ENCODE data around the gene FGF19. TPM values are rescaled to one million over a fixed set of nuclear protein-coding genes. Genes with fewer than 3 reads are reported as not detected.

Gene FGF19
- total and polyA plus RNA-seq, 5 donors from 2014 or later, result not detected

GRCh38 chr11:69682681-69683326 lies 21.0 kb downstream of the FGF19 start:
- ATAC-seq (ENCODE audit: low read depth in 2 of 2) (no peak), DNase-seq (no peak)
- H3K36me3 ChIP-seq (ENCODE audit: control insufficient read depth, insufficient read depth, low read length), result no peaks in the 10 kb centered on the region
- H3K9me3 ChIP-seq (ENCODE audit: control insufficient read depth in 2 of 2, low read length in 2 of 2), result peaks cover 0 to 1% of the 10 kb centered on the region in 2 experiments
- H3K27me3 ChIP-seq (ENCODE audit: control insufficient read depth, insufficient read depth, low read length), result no peaks in the 10 kb centered on the region
- H3K4me1 ChIP-seq (ENCODE audit: control insufficient read depth, insufficient read depth, low read length, poor library complexity, severe bottlenecking), result peaks cover 4% of the 10 kb centered on the region
- Mint-ChIP-seq H3K4me3 (no peak overlapping the region), H3K4me1 (peaks cover 0 to 6% (median under 1%) of the 10 kb centered on the region in 4 donors), H3K36me3 (no peaks in the 10 kb centered on the region), H3K9me3 (peaks cover 0 to 2% (median 0%) of the 10 kb centered on the region in 7 donors), H3K27me3 (peaks cover 33% of the 10 kb centered on the region), H3K27ac (peak overlapping the region in 1 of 3 donors; percentile 11)
- no peak overlapping the region for H3K4me3 ChIP-seq (ENCODE audit: low read depth, low read length)
- H3K27ac ChIP-seq (ENCODE audit: insufficient read depth, low read length, poor library complexity, severe bottlenecking), result no peak overlapping the region

GRCh38 chr11:69682221-69682620 lies 21.6 kb downstream of the FGF19 start:
- H3K4me1 Mint-ChIP-seq, result peaks cover 0 to 6% (median under 1%) of the 10 kb centered on the region in 4 donors
- peaks cover 4% of the 10 kb centered on the region for H3K4me1 ChIP-seq (ENCODE audit: control insufficient read depth, insufficient read depth, low read length, poor library complexity, severe bottlenecking)
- no peaks in the 10 kb centered on the region for H3K36me3 Mint-ChIP-seq
- no peaks in the 10 kb centered on the region for H3K36me3 ChIP-seq (ENCODE audit: control insufficient read depth, insufficient read depth, low read length)
- ATAC-seq (ENCODE audit: low read depth in 2 of 2) (no peak), DNase-seq (no peak)
- peaks cover 27% of the 10 kb centered on the region for H3K27me3 Mint-ChIP-seq
- H3K9me3 Mint-ChIP-seq, result no peaks in the 10 kb centered on the region
- H3K27me3 ChIP-seq (ENCODE audit: control insufficient read depth, insufficient read depth, low read length), result no peaks in the 10 kb centered on the region
- no peak overlapping the region for H3K27ac Mint-ChIP-seq
- peaks cover 0 to 1% of the 10 kb centered on the region in 2 experiments for H3K9me3 ChIP-seq (ENCODE audit: control insufficient read depth in 2 of 2, low read length in 2 of 2)
- H3K27ac ChIP-seq (ENCODE audit: insufficient read depth, low read length, poor library complexity, severe bottlenecking), result no peak overlapping the region
- H3K4me3 ChIP-seq (ENCODE audit: low read depth, low read length), result no peak overlapping the region
- H3K4me3 Mint-ChIP-seq, result no peak overlapping the region

- no peak overlapping the region for H3K4me3 Mint-ChIP-seq
- Histone ChIP-seq H3K4me3 (ENCODE audit: low read depth, low read length) (no peak overlapping the region), H3K27me3 (ENCODE audit: control insufficient read depth, insufficient read depth, low read length) (no peaks in the 10 kb centered on the region), H3K4me1 (ENCODE audit: control insufficient read depth, insufficient read depth, low read length, poor library complexity, severe bottlenecking) (peaks cover 2% of the 10 kb centered on the region), H3K9me3 (ENCODE audit: control insufficient read depth in 2 of 2, low read length in 2 of 2) (peaks cover 0 to 1% of the 10 kb centered on the region in 2 experiments), H3K36me3 (ENCODE audit: control insufficient read depth, insufficient read depth, low read length) (no peaks in the 10 kb centered on the region), H3K27ac (ENCODE audit: insufficient read depth, low read length, poor library complexity, severe bottlenecking) (no peak overlapping the region)
- no peak for DNase-seq
- H3K4me1 Mint-ChIP-seq, result peaks cover 0 to 6% (median under 1%) of the 10 kb centered on the region in 4 donors
- peaks cover 21% of the 10 kb centered on the region for H3K27me3 Mint-ChIP-seq
- ATAC-seq (ENCODE audit: low read depth in 2 of 2), result no peak
- no peaks in the 10 kb centered on the region for H3K36me3 Mint-ChIP-seq
- H3K9me3 Mint-ChIP-seq, result no peaks in the 10 kb centered on the region
- peak overlapping the region in 1 of 3 donors; percentile 4 for H3K27ac Mint-ChIP-seq
Observed at GRCh38 chr11:69680688-69681087, 23.1 kb downstream of the FGF19 start.

- H3K36me3 Mint-ChIP-seq, result peaks cover 4% of the 10 kb centered on the region
- Histone ChIP-seq H3K27me3 (ENCODE audit: control insufficient read depth, insufficient read depth, low read length) (no peaks in the 10 kb centered on the region), H3K4me1 (ENCODE audit: control insufficient read depth, insufficient read depth, low read length, poor library complexity, severe bottlenecking) (peaks cover 19% of the 10 kb centered on the region), H3K27ac (ENCODE audit: insufficient read depth, low read length, poor library complexity, severe bottlenecking) (no peak overlapping the region), H3K4me3 (ENCODE audit: low read depth, low read length) (no peak overlapping the region), H3K9me3 (ENCODE audit: control insufficient read depth in 2 of 2, low read length in 2 of 2) (no peaks in the 10 kb centered on the region), H3K36me3 (ENCODE audit: control insufficient read depth, insufficient read depth, low read length) (no peaks in the 10 kb centered on the region)
- H3K4me1 Mint-ChIP-seq, result peaks cover 0 to 28% (median 10%) of the 10 kb centered on the region in 4 donors
- no peak overlapping the region for H3K27ac Mint-ChIP-seq
- H3K27me3 Mint-ChIP-seq, result peaks cover 17% of the 10 kb centered on the region
- DNase-seq, result no peak
- H3K4me3 Mint-ChIP-seq, result no peak overlapping the region
- ATAC-seq (ENCODE audit: low read depth in 2 of 2), result no peak
- H3K9me3 Mint-ChIP-seq, result no peaks in the 10 kb centered on the region
Observed at GRCh38 chr11:69677749-69678148, 26.1 kb downstream of the FGF19 start.

- H3K4me3 Mint-ChIP-seq, result peak within 1 kb of the TSS; percentile 93 to 99 (median 97)
- H3K9me3 Mint-ChIP-seq, result no peaks in the 10 kb centered on the region
- Histone ChIP-seq H3K27me3 (ENCODE audit: control insufficient read depth, insufficient read depth, low read length) (no peaks in the 10 kb centered on the region), H3K4me3 (ENCODE audit: low read depth, low read length) (peak within 1 kb of the TSS; percentile 80), H3K4me1 (ENCODE audit: control insufficient read depth, insufficient read depth, low read length, poor library complexity, severe bottlenecking) (peaks cover 25% of the 10 kb centered on the region), H3K36me3 (ENCODE audit: control insufficient read depth, insufficient read depth, low read length) (peaks cover 20% of the 10 kb centered on the region), H3K27ac (ENCODE audit: insufficient read depth, low read length, poor library complexity, severe bottlenecking) (peak within 1 kb of the TSS; percentile 74), H3K9me3 (ENCODE audit: control insufficient read depth in 2 of 2, low read length in 2 of 2) (no peaks in the 10 kb centered on the region)
- ATAC-seq (ENCODE audit: low read depth in 2 of 2) (peak; percentile 93 to 95), DNase-seq (peak; percentile 91 to 94 (median 93))
- H3K27me3 Mint-ChIP-seq, result peaks cover 17% of the 10 kb centered on the region
- H3K36me3 Mint-ChIP-seq, result peaks cover 13% of the 10 kb centered on the region
- peaks cover 0 to 47% (median 19%) of the 10 kb centered on the region in 4 donors for H3K4me1 Mint-ChIP-seq
- H3K27ac Mint-ChIP-seq, result peak within 1 kb of the TSS; percentile 83 to 95 (median 93)
Observed at GRCh38 chr11:69674886-69675714, 28.7 kb downstream of the FGF19 start, which contains the start of gene LTO1. Gene LTO1 (minus strand): TSS chr11:69675353. CDS start chr11:69675239, 114 bp downstream.

- H3K9me3 ChIP-seq (ENCODE audit: control insufficient read depth in 2 of 2, low read length in 2 of 2), result no peaks in the 10 kb centered on the region
- Mint-ChIP-seq H3K9me3 (no peaks in the 10 kb centered on the region), H3K4me3 (peak overlapping the region; percentile 93 to 99 (median 97)), H3K36me3 (peaks cover 15% of the 10 kb centered on the region), H3K4me1 (peaks cover 0 to 51% (median 20%) of the 10 kb centered on the region in 4 donors), H3K27me3 (peaks cover 17% of the 10 kb centered on the region), H3K27ac (peak overlapping the region; percentile 83 to 93 (median 92))
- H3K4me1 ChIP-seq (ENCODE audit: control insufficient read depth, insufficient read depth, low read length, poor library complexity, severe bottlenecking), result peaks cover 27% of the 10 kb centered on the region
- no peaks in the 10 kb centered on the region for H3K27me3 ChIP-seq (ENCODE audit: control insufficient read depth, insufficient read depth, low read length)
- H3K36me3 ChIP-seq (ENCODE audit: control insufficient read depth, insufficient read depth, low read length), result peaks cover 27% of the 10 kb centered on the region
- peak overlapping the region; percentile 74 for H3K27ac ChIP-seq (ENCODE audit: insufficient read depth, low read length, poor library complexity, severe bottlenecking)
- peak overlapping the region; percentile 80 for H3K4me3 ChIP-seq (ENCODE audit: low read depth, low read length)
- ATAC-seq (ENCODE audit: low read depth in 2 of 2) (no peak), DNase-seq (peak in 1 of 3 donors; percentile 7)
Observed at GRCh38 chr11:69674267-69674885, 29.4 kb downstream of the FGF19 start.

DNA sequence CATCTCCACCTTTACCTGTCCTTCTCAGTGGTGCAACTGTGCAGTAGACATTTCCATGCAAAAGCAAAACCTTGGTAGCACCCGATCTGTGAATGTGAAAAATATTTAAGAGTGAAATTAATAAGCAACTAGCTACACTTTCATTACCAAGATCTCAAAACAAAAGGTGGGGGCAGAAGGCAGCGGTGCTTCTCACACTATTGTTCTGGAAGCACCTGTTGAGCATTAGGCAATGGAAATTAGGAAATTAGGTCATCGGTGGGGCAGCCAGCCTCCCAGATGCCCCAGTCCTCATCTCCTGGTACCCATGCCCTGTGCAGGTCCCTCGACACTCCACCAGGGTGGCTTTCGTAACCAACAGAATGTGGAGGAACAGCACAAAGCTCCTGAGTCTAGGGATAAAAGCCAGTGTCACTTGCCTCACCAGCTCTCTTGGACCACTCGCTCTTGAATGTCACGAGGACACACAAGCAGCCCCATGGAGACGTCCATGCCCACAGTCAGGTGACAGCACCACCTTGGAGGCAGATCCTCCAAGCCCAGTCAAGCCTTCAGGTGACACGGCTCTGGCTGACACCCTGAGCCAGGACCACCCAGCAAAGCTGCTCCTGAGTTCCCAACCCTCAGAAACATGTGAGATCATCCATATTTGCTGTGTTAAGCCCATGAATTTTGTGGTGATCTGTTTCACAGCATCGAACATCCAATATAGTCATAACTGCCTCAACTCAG lies 31.9 kb downstream of the FGF19 start:
- Mint-ChIP-seq H3K4me1 (peaks cover 0 to 55% (median 26%) of the 10 kb centered on the region in 4 donors), H3K36me3 (peaks cover 25% of the 10 kb centered on the region), H3K27ac (no peak overlapping the region), H3K4me3 (peak overlapping the region in 3 of 4 donors; percentile 50 to 99 (median 78)), H3K27me3 (peaks cover 7% of the 10 kb centered on the region), H3K9me3 (no peaks in the 10 kb centered on the region)
- H3K27me3 ChIP-seq (ENCODE audit: control insufficient read depth, insufficient read depth, low read length), result no peaks in the 10 kb centered on the region
- H3K27ac ChIP-seq (ENCODE audit: insufficient read depth, low read length, poor library complexity, severe bottlenecking), result no peak overlapping the region
- no peak overlapping the region for H3K4me3 ChIP-seq (ENCODE audit: low read depth, low read length)
- peaks cover 42% of the 10 kb centered on the region for H3K36me3 ChIP-seq (ENCODE audit: control insufficient read depth, insufficient read depth, low read length)
- ATAC-seq (ENCODE audit: low read depth in 2 of 2) (no peak), DNase-seq (no peak)
- H3K4me1 ChIP-seq (ENCODE audit: control insufficient read depth, insufficient read depth, low read length, poor library complexity, severe bottlenecking), result peaks cover 27% of the 10 kb centered on the region
- H3K9me3 ChIP-seq (ENCODE audit: control insufficient read depth in 2 of 2, low read length in 2 of 2), result no peaks in the 10 kb centered on the region

All from CD4-positive, CD25-positive, alpha-beta regulatory T cell (primary cell).